Left kidney (tissue), 2 donors: ENCODE results near the gene ZNF814. TPM values are rescaled to one million over a fixed set of nuclear protein-coding genes. Genes with fewer than 3 reads are reported as not detected.
"Not testable (repeated sequence)": the region's sequence is repeated elsewhere in the genome, so short reads cannot be mapped to it uniquely, and the experiment has no call there.

Experiments used
- DNase-seq: peaks from one replicate; pipeline ENCODE4 v3.0.0-alpha.2; 2013
- polyA plus RNA-seq: library from polyadenylated mRNA; unstranded; fragments of 120-200 nt; gene quantifications from one replicate; pipeline ENCODE4 v1.2.1, GENCODE V29; 2013; ENCODE audit not compliant: insufficient read length

The ZNF814 gene
- polyA plus RNA-seq, 1 donor, result 88.9 TPM

- DNase-seq, result no peak
These were observed 18.6 kb downstream of the ZNF814 start for GRCh38 chr19:57870225-57870624.

GRCh38 chr19:57869655-57870054 lies 19.2 kb downstream of the ZNF814 start:
- DNase-seq, result not testable (repeated sequence)

GRCh38 chr19:57867868-57868492 lies 20.9 kb downstream of the ZNF814 start:
- no peak for DNase-seq

GRCh38 chr19:57862351-57862750 lies 26.5 kb downstream of the ZNF814 start:
- DNase-seq, result not testable (repeated sequence)

GRCh38 chr19:57854117-57854516 lies 34.7 kb downstream of the ZNF814 start:
- DNase-seq, result not testable (repeated sequence)

GRCh38 chr19:57851812-57852603 lies 36.8 kb downstream of the ZNF814 start:
- DNase-seq, result not testable (repeated sequence)

GRCh38 chr19:57850553-57851017 lies 38.3 kb downstream of the ZNF814 start:
- DNase-seq, result peak; percentile 24

GRCh38 chr19:57849666-57850473 lies 39.0 kb downstream of the ZNF814 start, which contains the start of gene ZNF587:
Gene ZNF587, plus strand, starts transcription at chr19:57849859. Its CDS starts 180 bp downstream, at chr19:57850039.
- peak; percentile 78 for DNase-seq

GRCh38 chr19:57849162-57849665 lies 39.6 kb downstream of the ZNF814 start:
- DNase-seq, result not testable (repeated sequence)

- not testable (repeated sequence) for DNase-seq
These were observed 41.7 kb downstream of the ZNF814 start for GRCh38 chr19:57847164-57847563.

GRCh38 chr19:57841122-57841763 lies 47.6 kb downstream of the ZNF814 start:
- no peak for DNase-seq

- not testable (repeated sequence) for DNase-seq
These were observed 50.1 kb downstream of the ZNF814 start for GRCh38 chr19:57838622-57839191.

- not testable (repeated sequence) for DNase-seq
These were observed 51.8 kb downstream of the ZNF814 start for GRCh38 chr19:57836991-57837390.

GRCh38 chr19:57830071-57830602 lies 58.7 kb downstream of the ZNF814 start, which contains the start of gene ZNF587B:
Gene ZNF587B, plus strand, starts transcription at chr19:57830299. Its CDS starts 230 bp downstream, at chr19:57830529.
- DNase-seq, result peak; percentile 76

GRCh38 chr19:57829316-57829715 lies 59.5 kb downstream of the ZNF814 start:
- DNase-seq, result no peak

GRCh38 chr19:57825511-57825910 lies 63.3 kb downstream of the ZNF814 start:
- no peak for DNase-seq

GRCh38 chr19:57823608-57824007 lies 65.2 kb downstream of the ZNF814 start:
- not testable (repeated sequence) for DNase-seq

- not testable (repeated sequence) for DNase-seq
These were observed 65.7 kb downstream of the ZNF814 start for GRCh38 chr19:57823155-57823554.

GRCh38 chr19:57821501-57821900 lies 67.3 kb downstream of the ZNF814 start:
- DNase-seq, result not testable (repeated sequence)

- DNase-seq, result not testable (repeated sequence)
These were observed 67.7 kb downstream of the ZNF814 start for GRCh38 chr19:57821095-57821494.

GRCh38 chr19:57820599-57820998 lies 68.2 kb downstream of the ZNF814 start:
- DNase-seq, result no peak
